SK-N-SH treated with all-trans-retinoic acid at 6 μM for 48 hours (cell line): ENCODE data around the gene MICOS13.

Source experiments
- RARB ChIP-seq: fragments of 250-450 bp; sonication (Bioruptor Pico); IDR thresholded peaks from 2 replicates; pipeline ENCODE4 v1.8.0; 2021; ENCODE audit warnings: mild to moderate bottlenecking, moderate library complexity
- TF ChIP-seq, protein P1 (sequence below): fragments of 250-450 bp; sonication (Bioruptor Pico); IDR thresholded peaks from 2 replicates; pipeline ENCODE4 v1.8.0; 2020; ENCODE audit warnings: mild to moderate bottlenecking, moderate library complexity, borderline replicate concordance

DNA sequence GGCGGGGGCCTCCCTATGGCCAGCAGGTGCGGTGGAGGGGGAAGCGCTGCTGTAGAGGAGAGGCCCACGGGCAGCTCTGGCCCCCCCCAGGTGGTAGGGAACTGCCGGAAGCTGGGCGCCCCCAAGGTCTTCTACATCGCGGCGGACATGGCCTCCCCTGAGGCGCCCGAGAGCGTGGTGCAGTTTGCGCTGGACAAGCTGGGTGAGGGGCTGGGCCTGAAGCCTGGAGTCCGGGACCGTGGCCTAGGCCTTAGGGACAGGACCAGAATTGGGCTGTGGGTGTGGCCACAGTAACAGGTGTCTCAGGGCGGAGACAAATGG is 6.0 kb upstream of the MICOS13 start:
- TF ChIP-seq, protein P1, sequence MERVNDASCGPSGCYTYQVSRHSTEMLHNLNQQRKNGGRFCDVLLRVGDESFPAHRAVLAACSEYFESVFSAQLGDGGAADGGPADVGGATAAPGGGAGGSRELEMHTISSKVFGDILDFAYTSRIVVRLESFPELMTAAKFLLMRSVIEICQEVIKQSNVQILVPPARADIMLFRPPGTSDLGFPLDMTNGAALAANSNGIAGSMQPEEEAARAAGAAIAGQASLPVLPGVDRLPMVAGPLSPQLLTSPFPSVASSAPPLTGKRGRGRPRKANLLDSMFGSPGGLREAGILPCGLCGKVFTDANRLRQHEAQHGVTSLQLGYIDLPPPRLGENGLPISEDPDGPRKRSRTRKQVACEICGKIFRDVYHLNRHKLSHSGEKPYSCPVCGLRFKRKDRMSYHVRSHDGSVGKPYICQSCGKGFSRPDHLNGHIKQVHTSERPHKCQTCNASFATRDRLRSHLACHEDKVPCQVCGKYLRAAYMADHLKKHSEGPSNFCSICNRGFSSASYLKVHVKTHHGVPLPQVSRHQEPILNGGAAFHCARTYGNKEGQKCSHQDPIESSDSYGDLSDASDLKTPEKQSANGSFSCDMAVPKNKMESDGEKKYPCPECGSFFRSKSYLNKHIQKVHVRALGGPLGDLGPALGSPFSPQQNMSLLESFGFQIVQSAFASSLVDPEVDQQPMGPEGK = no peak
- no peak for TF ChIP-seq RARB
